OCI-LY7 (cell line): ENCODE measurements around the gene UQCRC1. TPM values are rescaled to one million over a fixed set of nuclear protein-coding genes. Genes with fewer than 3 reads are reported as not detected.

Experiments
- BruUV-seq: library from RNA; stranded (reverse); fragments of 400-500 nt; replicated peaks from 2 replicates; lab custom pipeline; 2021; lab: Mats Ljungman, UMichigan
- CTCF ChIA-PET: fragments of 300-600 bp; sonication (Branson Sonifier 250); formaldehyde crosslinking; loops from one replicate; lab custom pipeline; 2022; ENCODE audit warnings: antibody characterized with exemption; ENCODE audit not compliant: unreplicated experiment; lab: Charles Lee
- POLR2A ChIA-PET: fragments of 300-600 bp; sonication (Branson Sonifier 250); formaldehyde crosslinking; loops from one replicate; lab custom pipeline; 2022; ENCODE audit warnings: antibody characterized with exemption; lab: Charles Lee
- DNase-seq: peaks from one replicate; pipeline ENCODE4 v3.0.0-alpha.2; 2015; ENCODE audit warnings: low spot score
- H2AFZ ChIP-seq: fragments of 200-600 bp; sonication (generic), shearing (Covaris generic); 2 replicates; pipeline ENCODE4 v1.6.1; 2014; ENCODE audit warnings: mild to moderate bottlenecking, antibody characterized with exemption, low read length, moderate library complexity
- H3K27ac ChIP-seq: fragments of 200-600 bp; sonication (generic); 2 replicates; pipeline ENCODE4 v1.5.1; 2014; ENCODE audit warnings: mixed run types, low read depth, mild to moderate bottlenecking, moderate library complexity, low read length, inconsistent platforms; ENCODE audit not compliant: poor library complexity, severe bottlenecking
- H3K36me3 ChIP-seq: fragments of 200-600 bp; sonication (generic); 2 replicates; pipeline ENCODE4 v1.6.1; 2014; ENCODE audit warnings: mild to moderate bottlenecking, antibody characterized with exemption, low read length, moderate library complexity, mixed read lengths; ENCODE audit not compliant: insufficient read depth
- H3K4me1 ChIP-seq: fragments of 200-600 bp; sonication (generic); 2 replicates; pipeline ENCODE4 v1.5.1; 2014; ENCODE audit warnings: mild to moderate bottlenecking, low read length; ENCODE audit not compliant: insufficient read depth, poor library complexity, severe bottlenecking
- H3K4me2 ChIP-seq: fragments of 200-600 bp; sonication (generic); 2 replicates; pipeline ENCODE4 v1.6.1; 2014; ENCODE audit warnings: mild to moderate bottlenecking, low read length
- H3K4me3 ChIP-seq: fragments of 200-600 bp; sonication (generic); 2 replicates; pipeline ENCODE4 v1.5.1; 2014; ENCODE audit warnings: mild to moderate bottlenecking, low read depth, low read length; ENCODE audit not compliant: poor library complexity, severe bottlenecking
- H3K79me2 ChIP-seq: fragments of 200-600 bp; sonication (generic); 2 replicates; pipeline ENCODE4 v1.6.1; 2016; ENCODE audit warnings: low read depth, mild to moderate bottlenecking, low read length, moderate library complexity, mixed read lengths; ENCODE audit not compliant: insufficient read depth
- H3K9me2 ChIP-seq: fragments of 200-600 bp; sonication (generic); 2 replicates; pipeline ENCODE4 v1.6.1; 2016; ENCODE audit warnings: mild to moderate bottlenecking, low read length, mixed read lengths; ENCODE audit not compliant: insufficient read depth
- H3K9me3 ChIP-seq: fragments of 200-600 bp; sonication (generic); 2 replicates; pipeline ENCODE4 v1.6.1; 2014; ENCODE audit warnings: mild to moderate bottlenecking, mixed run types, low read length, mixed read lengths
- H4K20me1 ChIP-seq: fragments of 200-600 bp; sonication (generic); 2 replicates; pipeline ENCODE4 v1.6.1; 2014; ENCODE audit warnings: mild to moderate bottlenecking, antibody characterized with exemption, low read length, moderate library complexity, mixed read lengths; ENCODE audit not compliant: insufficient read depth
- CTCF ChIP-seq: fragments of 200-600 bp; sonication (generic); conservative IDR thresholded peaks from 2 replicates; pipeline ENCODE4 v1.5.1; 2014; ENCODE audit warnings: mild to moderate bottlenecking, antibody characterized with exemption, low read length, moderate library complexity, mixed read lengths
- EZH2phosphoT487 ChIP-seq: fragments of 200-600 bp; sonication (generic); IDR thresholded peaks from 2 replicates; pipeline ENCODE4 v1.6.1; 2018; ENCODE audit warnings: low read depth, borderline replicate concordance, mild to moderate bottlenecking, mixed run types, antibody characterized with exemption, low read length, moderate library complexity, mixed read lengths
- intact Hi-C: fragments of 100-400 bp; cut with micrococcal nuclease; formaldehyde crosslinking; loops from one replicate; pipeline ENCODE4 v1.10.0; 2022; ENCODE audit not compliant: unreplicated experiment
- total RNA-seq, 2 experiments: library from RNA; depleted of rRNA in 1 of 2; stranded (reverse); fragments of >200 nt in 1 of 2; shearing (Covaris generic) in 1 of 2; gene quantifications; 2 replicates each; pipeline ENCODE4 v1.2.3, GENCODE V29; 2014 to 2022

UQCRC1 gene
- total RNA-seq, 2 experiments from 2014 or later, result 125 to 194 TPM

GRCh38 chr3:48564667-48565066 lies 44.8 kb downstream of the UQCRC1 start:
- Histone ChIP-seq H3K4me1 (peaks cover 15% of the 10 kb centered on the region), H3K4me2 (no peak overlapping the region), H3K79me2 (no peaks in the 10 kb centered on the region), H3K4me3 (no peak overlapping the region), H2AFZ (no peak overlapping the region), H3K9me2 (no peaks in the 10 kb centered on the region), H3K36me3 (no peaks in the 10 kb centered on the region), H4K20me1 (no peaks in the 10 kb centered on the region), H3K27ac (no peak overlapping the region), H3K9me3 (no peaks in the 10 kb centered on the region)
- ChIA-PET POLR2A (no interaction called here), CTCF (no interaction called here)
- no peak for DNase-seq
- no TSS peak for BruUV-seq
- no peak for TF ChIP-seq CTCF
- no peak for TF ChIP-seq EZH2phosphoT487
- intact Hi-C loops, result loop anchor here (5.0 kb wide), 1 partner anchor 98 kb away; the partner anchor contains the start of gene CELSR3

GRCh38 chr3:48564022-48564421 lies 45.4 kb downstream of the UQCRC1 start:
- H3K9me3 ChIP-seq, result no peaks in the 10 kb centered on the region
- TF ChIP-seq EZH2phosphoT487 (no peak), CTCF (no peak)
- no peak overlapping the region for H3K27ac ChIP-seq
- no peaks in the 10 kb centered on the region for H3K79me2 ChIP-seq
- no peak for DNase-seq
- no peak overlapping the region for H2AFZ ChIP-seq
- no TSS peak for BruUV-seq
- ChIA-PET CTCF (no interaction called here), POLR2A (no interaction called here)
- H3K4me3 ChIP-seq, result no peak overlapping the region
- intact Hi-C loops, result loop anchor here (5.0 kb wide), 1 partner anchor 98 kb away; the partner anchor contains the start of gene CELSR3
- no peak overlapping the region for H3K4me2 ChIP-seq
- H4K20me1 ChIP-seq, result no peaks in the 10 kb centered on the region
- peaks cover 21% of the 10 kb centered on the region for H3K4me1 ChIP-seq
- no peaks in the 10 kb centered on the region for H3K9me2 ChIP-seq
- H3K36me3 ChIP-seq, result no peaks in the 10 kb centered on the region

- Histone ChIP-seq H2AFZ (no peak within 1 kb of the TSS), H3K4me2 (no peak within 1 kb of the TSS), H3K79me2 (no peaks in the 10 kb centered on the region), H3K9me2 (no peaks in the 10 kb centered on the region), H3K4me1 (peaks cover 26% of the 10 kb centered on the region), H3K4me3 (no peak within 1 kb of the TSS), H3K36me3 (no peaks in the 10 kb centered on the region), H4K20me1 (no peaks in the 10 kb centered on the region), H3K9me3 (no peaks in the 10 kb centered on the region), H3K27ac (no peak within 1 kb of the TSS)
- no TSS peak for BruUV-seq
- DNase-seq, result no peak
- ChIA-PET CTCF (no interaction called here), POLR2A (no interaction called here)
- intact Hi-C loops, result loop anchor here (5.0 kb wide), 1 partner anchor 99 kb away; the partner anchor contains the start of gene CELSR3
- TF ChIP-seq CTCF, result no peak
- TF ChIP-seq EZH2phosphoT487, result no peak
These were observed 46.0 kb downstream of the UQCRC1 start, which contains the start of gene UCN2 for GRCh38 chr3:48563382-48563918. UCN2 (minus strand) TSS chr3:48563781; CDS start chr3:48563124, 657 bp downstream.
